Keratinocyte (primary cell): ENCODE data around the gene PCDHB16. TPM values are rescaled to one million over a fixed set of nuclear protein-coding genes. Genes with fewer than 3 reads are reported as not detected.
"Not testable (repeated sequence)": the region's sequence is repeated elsewhere in the genome, so short reads cannot be mapped to it uniquely, and the experiment has no call there.

Experiments used
- DNase-seq: peaks from one replicate; pipeline ENCODE4 v3.0.0-alpha.2; 2011; ENCODE audit warnings: low read depth, missing footprints, low spot score
- FAIRE-seq: peaks from 2 replicates; lab custom pipeline; 2011; peaks lifted over from hg19 to GRCh38; lab: Jason Lieb, UNC
- H2AFZ ChIP-seq: 2 replicates; pipeline ENCODE4 v1.6.0; 2012; ENCODE audit warnings: low read length, control low read depth, inconsistent platforms; ENCODE audit not compliant: control insufficient read depth
- H3K27ac ChIP-seq: 2 replicates; pipeline ENCODE4 v1.5.1; 2011; ENCODE audit warnings: low read length; ENCODE audit not compliant: control insufficient read depth, insufficient read depth
- H3K27me3 ChIP-seq: 3 replicates; pipeline ENCODE4 v1.6.0; 2011; ENCODE audit warnings: low read length; ENCODE audit not compliant: control insufficient read depth, insufficient read depth; ENCODE audit errors: extremely low read depth
- H3K36me3 ChIP-seq, 2 experiments: 2 replicates in 1 of 2; 3 replicates in 1 of 2; pipeline ENCODE4 v1.5.1; 2011; ENCODE audit warnings: low read length in 2 of 2, mild to moderate bottlenecking in 1 of 2; ENCODE audit not compliant: control insufficient read depth in 2 of 2, insufficient read depth in 2 of 2; ENCODE audit errors: extremely low read depth in 1 of 2
- H3K4me1 ChIP-seq: 3 replicates; pipeline ENCODE4 v1.5.1; 2011; ENCODE audit warnings: low read length; ENCODE audit not compliant: control insufficient read depth, insufficient read depth; ENCODE audit errors: extremely low read depth
- H3K4me2 ChIP-seq: 3 replicates; pipeline ENCODE4 v1.6.0; 2011; ENCODE audit warnings: low read depth, low read length; ENCODE audit not compliant: control insufficient read depth, insufficient read depth; ENCODE audit errors: extremely low read depth
- H3K4me3 ChIP-seq, 3 experiments: fragments of 200-600 bp in 1 of 3; sonication (generic) in 1 of 3; 2 replicates in 2 of 3; 3 replicates in 1 of 3; pipeline ENCODE4 v1.5.1; 2011 to 2016; ENCODE audit warnings: low read length in 3 of 3, mild to moderate bottlenecking in 3 of 3, control low read depth in 2 of 3, inconsistent platforms in 1 of 3, low read depth in 1 of 3, mixed read lengths in 1 of 3, mixed run types in 1 of 3, moderate library complexity in 1 of 3; ENCODE audit not compliant: control insufficient read depth in 2 of 3, insufficient read depth in 2 of 3; ENCODE audit errors: extremely low read depth in 1 of 3
- H3K79me2 ChIP-seq: 2 replicates; pipeline ENCODE4 v1.6.0; 2012; ENCODE audit warnings: low read length; ENCODE audit not compliant: control insufficient read depth, insufficient read depth
- H3K9ac ChIP-seq: 3 replicates; pipeline ENCODE4 v1.6.0; 2011; ENCODE audit warnings: low read length; ENCODE audit not compliant: control insufficient read depth, insufficient read depth; ENCODE audit errors: extremely low read depth
- H3K9me1 ChIP-seq: 3 replicates; pipeline ENCODE4 v1.6.0; 2011; ENCODE audit warnings: low read length; ENCODE audit not compliant: control insufficient read depth, insufficient read depth; ENCODE audit errors: extremely low read depth
- H3K9me3 ChIP-seq: 2 replicates; pipeline ENCODE4 v1.5.1; 2012; ENCODE audit warnings: low read depth, low read length; ENCODE audit not compliant: control insufficient read depth
- H4K20me1 ChIP-seq: 3 replicates; pipeline ENCODE4 v1.6.0; 2011; ENCODE audit warnings: low read length; ENCODE audit not compliant: control insufficient read depth, insufficient read depth; ENCODE audit errors: extremely low read depth
- CTCF ChIP-seq, 3 experiments: IDR thresholded peaks in 1 of 3; conservative IDR thresholded peaks in 1 of 3; optimal IDR thresholded peaks in 1 of 3; 2 replicates in 2 of 3; 3 replicates in 1 of 3; pipeline versions ENCODE3 to v1.5.1; 2011; ENCODE audit warnings: low read length in 3 of 3, mild to moderate bottlenecking in 3 of 3, moderate library complexity in 2 of 3, control low read depth in 1 of 3, inconsistent platforms in 1 of 3; ENCODE audit not compliant: insufficient read depth in 2 of 3; ENCODE audit errors: extremely low read depth in 1 of 3
- EZH2 ChIP-seq: IDR thresholded peaks from one replicate; pipeline ENCODE4 v1.6.1; 2012; ENCODE audit warnings: inconsistent platforms, mild to moderate bottlenecking, low read length, moderate library complexity
- dilution Hi-C: fragments of 300-500 bp; cut with MboI; formaldehyde crosslinking; loops from one replicate; pipeline ENCODE4 v1.7.0; 2020; ENCODE audit warnings: low sequenced_read_pairs; ENCODE audit not compliant: extremely low pct_ligation_motif_present
- polyA plus RNA-seq, 5 experiments: library from polyadenylated mRNA; depleted of rRNA in 3 of 5; stranded (reverse) in 3 of 5; stranded (forward) in 1 of 5; unstranded in 1 of 5; fragments of >200 nt; gene quantifications; 1 replicate in 1 of 5; 2 replicates in 3 of 5; 3 replicates in 1 of 5; pipeline versions ENCODE4 v1.2.1 to v1.2.3, GENCODE V29; 2011 to 2012; ENCODE audit warnings: missing spikeins in 2 of 5, low read depth in 1 of 5, low replicate concordance in 1 of 5

The PCDHB16 gene
- polyA plus RNA-seq, 1 donor (not counting 4 experiments of a cell fraction or from before 2014, with no cell fraction given): 0.07 TPM

GRCh38 chr5:141150224-141150992 is 31.8 kb upstream of the PCDHB16 start:
- TF ChIP-seq CTCF (optimal IDR thresholded peaks at IDR 0.05 in 1 of 3, IDR thresholded peaks at IDR 0.05 in 1 of 3, conservative IDR thresholded peaks at IDR 0.05 in 1 of 3; ENCODE audit: extremely low read depth in 1 of 3, insufficient read depth in 2 of 3, low read length in 3 of 3): no peak
- no peak for TF ChIP-seq EZH2
- Histone ChIP-seq H3K9me1 (no peaks in the 10 kb centered on the region), H3K9me3 (no peaks in the 10 kb centered on the region), H3K4me3 (no peak overlapping the region), H3K4me2 (no peak overlapping the region), H2AFZ (no peak overlapping the region), H3K36me3 (no peaks in the 10 kb centered on the region), H4K20me1 (no peaks in the 10 kb centered on the region), H3K79me2 (no peaks in the 10 kb centered on the region), H3K9ac (no peak overlapping the region), H3K27me3 (no peaks in the 10 kb centered on the region), H3K27ac (no peak overlapping the region), H3K4me1 (no peaks in the 10 kb centered on the region)
- DNase-seq: no peak
- dilution Hi-C loops: no loop called here
- no peak for FAIRE-seq

DNA sequence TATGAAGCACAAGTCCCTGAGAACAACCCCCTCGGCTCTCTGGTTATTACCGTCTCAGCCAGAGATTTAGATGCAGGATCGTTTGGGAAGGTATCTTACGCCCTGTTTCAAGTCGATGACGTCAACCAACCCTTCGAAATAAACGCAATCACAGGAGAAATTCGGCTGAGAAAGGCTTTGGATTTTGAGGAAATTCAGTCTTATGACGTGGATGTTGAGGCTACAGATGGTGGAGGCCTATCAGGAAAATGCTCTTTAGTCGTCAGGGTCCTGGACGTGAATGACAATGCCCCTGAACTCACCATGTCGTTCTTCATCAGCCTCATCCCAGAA is 31.2 kb upstream of the PCDHB16 start:
- dilution Hi-C loops: no loop called here
- Histone ChIP-seq H3K36me3 (no peaks in the 10 kb centered on the region), H3K27me3 (no peaks in the 10 kb centered on the region), H3K9me3 (no peaks in the 10 kb centered on the region), H3K4me2 (no peak overlapping the region), H3K27ac (no peak overlapping the region), H2AFZ (no peak overlapping the region), H4K20me1 (no peaks in the 10 kb centered on the region), H3K9ac (no peak overlapping the region), H3K4me1 (no peaks in the 10 kb centered on the region), H3K9me1 (no peaks in the 10 kb centered on the region), H3K79me2 (no peaks in the 10 kb centered on the region), H3K4me3 (no peak overlapping the region)
- no peak for FAIRE-seq
- no peak for TF ChIP-seq CTCF (optimal IDR thresholded peaks at IDR 0.05 in 1 of 3, IDR thresholded peaks at IDR 0.05 in 1 of 3, conservative IDR thresholded peaks at IDR 0.05 in 1 of 3; ENCODE audit: extremely low read depth in 1 of 3, insufficient read depth in 2 of 3, low read length in 3 of 3)
- no peak for DNase-seq

GRCh38 chr5:141151632-141152031 is 30.6 kb upstream of the PCDHB16 start:
- dilution Hi-C loops, H3K9me1 ChIP-seq, DNase-seq, H3K79me2 ChIP-seq, H3K4me2 ChIP-seq, H3K4me3 ChIP-seq, FAIRE-seq, H3K4me1 ChIP-seq, H4K20me1 ChIP-seq, H3K36me3 ChIP-seq, H2AFZ ChIP-seq, H3K27ac ChIP-seq, H3K9me3 ChIP-seq, H3K9ac ChIP-seq, H3K27me3 ChIP-seq: not testable (repeated sequence)

GRCh38 chr5:141152096-141152495 is 30.1 kb upstream of the PCDHB16 start:
- H2AFZ ChIP-seq, FAIRE-seq, H3K9ac ChIP-seq, H3K27ac ChIP-seq, H3K27me3 ChIP-seq, H3K4me2 ChIP-seq, H3K4me3 ChIP-seq, H3K79me2 ChIP-seq, H3K9me3 ChIP-seq, dilution Hi-C loops, H3K4me1 ChIP-seq, H4K20me1 ChIP-seq, H3K36me3 ChIP-seq, H3K9me1 ChIP-seq, DNase-seq: not testable (repeated sequence)
